GM18858 (cell line): Measurements from ENCODE around the gene CA4.

Experiments
- ATAC-seq: cut with Tn5 transposase; IDR thresholded peaks from one replicate; pipeline ENCODE4 v1.9.1; 2021; ENCODE audit not compliant: unreplicated experiment

CA4 gene

GRCh38 chr17:60154616-60155426 lies 5.0 kb downstream of the CA4 start:
- ATAC-seq, result no peak

- no peak for ATAC-seq
These were observed 5.6 kb downstream of the CA4 start for GRCh38 chr17:60155427-60155814.

- ATAC-seq, result no peak
These were observed 6.0 kb downstream of the CA4 start for GRCh38 chr17:60155815-60156214.

GRCh38 chr17:60156746-60157145 lies 7.0 kb downstream of the CA4 start:
- no peak for ATAC-seq

- ATAC-seq, result no peak
These were observed 7.8 kb downstream of the CA4 start for GRCh38 chr17:60157487-60158040.

GRCh38 chr17:60158751-60159478 lies 9.1 kb downstream of the CA4 start:
- no peak for ATAC-seq

- ATAC-seq, result no peak
These were observed 9.7 kb downstream of the CA4 start for GRCh38 chr17:60159479-60159866.

- ATAC-seq, result no peak
These were observed 11.2 kb downstream of the CA4 start for GRCh38 chr17:60160829-60161501.

- ATAC-seq, result no peak
These were observed 12.0 kb downstream of the CA4 start for GRCh38 chr17:60161598-60162330.

- no peak for ATAC-seq
These were observed 13.5 kb downstream of the CA4 start for GRCh38 chr17:60163108-60163784.

GRCh38 chr17:60164164-60164563 lies 14.4 kb downstream of the CA4 start:
- no peak for ATAC-seq

GRCh38 chr17:60164697-60165096 lies 14.9 kb downstream of the CA4 start:
- ATAC-seq, result no peak

- no peak for ATAC-seq
These were observed 15.4 kb downstream of the CA4 start for GRCh38 chr17:60165223-60165622.

- ATAC-seq, result no peak
These were observed 16.2 kb downstream of the CA4 start for GRCh38 chr17:60165971-60166370.

GRCh38 chr17:60167065-60167741 lies 17.4 kb downstream of the CA4 start:
- ATAC-seq, result no peak

- ATAC-seq, result no peak
These were observed 18.9 kb downstream of the CA4 start for GRCh38 chr17:60168654-60169053.

GRCh38 chr17:60169921-60170817 lies 20.4 kb downstream of the CA4 start:
- no peak for ATAC-seq

GRCh38 chr17:60170835-60171752 lies 21.3 kb downstream of the CA4 start:
- no peak for ATAC-seq
